Umbilical cord (tissue), 2 donors: ENCODE results near the gene SLC14A1. TPM values are rescaled to one million over a fixed set of nuclear protein-coding genes. Genes with fewer than 3 reads are reported as not detected.

Source experiments
- DNase-seq: peaks from one replicate; pipeline ENCODE4 v3.0.0-alpha.2; 2015; ENCODE audit warnings: low spot score
- total RNA-seq: library from RNA; depleted of rRNA; stranded (reverse); fragments of >200 nt; gene quantifications from one replicate; pipeline ENCODE4 v1.2.3, GENCODE V29; 2014; ENCODE audit warnings: low replicate concordance; ENCODE audit not compliant: insufficient read depth

The SLC14A1 gene
- total RNA-seq, 1 donor from 2014 or later = 15.2 TPM

- DNase-seq = peak; percentile 33
These were observed 1.1 kb upstream of the SLC14A1 start for GRCh38 chr18:45722899-45723298.

- no peak for DNase-seq
These were observed 620 bp downstream of the SLC14A1 start for GRCh38 chr18:45724601-45725000.

GRCh38 chr18:45725336-45725735 lies 1.4 kb downstream of the SLC14A1 start:
- no peak for DNase-seq

GRCh38 chr18:45726603-45727002 lies 2.6 kb downstream of the SLC14A1 start:
- no peak for DNase-seq

GRCh38 chr18:45727068-45727467 lies 3.1 kb downstream of the SLC14A1 start:
- no peak for DNase-seq

- DNase-seq = no peak
These were observed 4.5 kb downstream of the SLC14A1 start for GRCh38 chr18:45728336-45729010.

- no peak for DNase-seq
These were observed 7.0 kb downstream of the SLC14A1 start for GRCh38 chr18:45730832-45731575.

- DNase-seq = no peak
These were observed 7.7 kb downstream of the SLC14A1 start for GRCh38 chr18:45731716-45732115.

- no peak for DNase-seq
These were observed 9.6 kb downstream of the SLC14A1 start for GRCh38 chr18:45733535-45733934.

GRCh38 chr18:45734505-45734904 lies 10.5 kb downstream of the SLC14A1 start:
- DNase-seq = no peak

GRCh38 chr18:45734944-45735343 lies 11.0 kb downstream of the SLC14A1 start:
- no peak for DNase-seq

- no peak for DNase-seq
These were observed 14.7 kb downstream of the SLC14A1 start for GRCh38 chr18:45738660-45739059.

- no peak for DNase-seq
These were observed 15.3 kb downstream of the SLC14A1 start for GRCh38 chr18:45739268-45739667.

GRCh38 chr18:45739848-45740247 lies 15.9 kb downstream of the SLC14A1 start:
- DNase-seq = no peak

- no peak for DNase-seq
These were observed 17.1 kb downstream of the SLC14A1 start for GRCh38 chr18:45741056-45741455.

GRCh38 chr18:45745817-45746461 lies 22.0 kb downstream of the SLC14A1 start:
- peak; percentile 32 for DNase-seq

GRCh38 chr18:45748501-45748900 lies 24.5 kb downstream of the SLC14A1 start:
- no peak for DNase-seq

- DNase-seq = no peak
These were observed 26.1 kb downstream of the SLC14A1 start for GRCh38 chr18:45749918-45750689.

- no peak for DNase-seq
These were observed 27.8 kb downstream of the SLC14A1 start for GRCh38 chr18:45751766-45752165.

GRCh38 chr18:45752681-45753080 lies 28.7 kb downstream of the SLC14A1 start:
- DNase-seq = no peak

GRCh38 chr18:45753286-45753685 lies 29.3 kb downstream of the SLC14A1 start:
- peak; percentile 67 for DNase-seq

GRCh38 chr18:45755934-45756333 lies 32.0 kb downstream of the SLC14A1 start:
- DNase-seq = peak; percentile 46
